ENCODE measurements around the gene GALC.

The GALC gene

DNA sequence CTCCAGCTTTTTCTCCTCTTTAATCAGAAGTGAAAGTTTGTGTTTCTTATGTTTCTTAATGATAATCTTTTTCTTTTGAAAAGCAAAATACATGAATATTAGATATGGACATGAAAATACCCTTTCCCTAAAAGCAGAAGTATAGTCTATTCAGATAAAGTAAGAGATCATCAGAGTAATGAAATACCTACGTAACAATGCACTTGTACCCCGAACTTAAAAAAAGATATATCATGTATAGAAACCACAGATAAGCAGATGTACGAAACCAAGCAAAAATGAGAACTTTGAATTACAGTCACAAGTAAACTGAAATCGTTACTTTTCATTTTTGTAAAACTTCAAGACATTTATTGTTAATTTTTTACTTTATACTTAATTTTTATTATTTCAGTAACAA is 10.4 kb upstream of the GALC start:
- TF ChIP-seq, protein P1, sequence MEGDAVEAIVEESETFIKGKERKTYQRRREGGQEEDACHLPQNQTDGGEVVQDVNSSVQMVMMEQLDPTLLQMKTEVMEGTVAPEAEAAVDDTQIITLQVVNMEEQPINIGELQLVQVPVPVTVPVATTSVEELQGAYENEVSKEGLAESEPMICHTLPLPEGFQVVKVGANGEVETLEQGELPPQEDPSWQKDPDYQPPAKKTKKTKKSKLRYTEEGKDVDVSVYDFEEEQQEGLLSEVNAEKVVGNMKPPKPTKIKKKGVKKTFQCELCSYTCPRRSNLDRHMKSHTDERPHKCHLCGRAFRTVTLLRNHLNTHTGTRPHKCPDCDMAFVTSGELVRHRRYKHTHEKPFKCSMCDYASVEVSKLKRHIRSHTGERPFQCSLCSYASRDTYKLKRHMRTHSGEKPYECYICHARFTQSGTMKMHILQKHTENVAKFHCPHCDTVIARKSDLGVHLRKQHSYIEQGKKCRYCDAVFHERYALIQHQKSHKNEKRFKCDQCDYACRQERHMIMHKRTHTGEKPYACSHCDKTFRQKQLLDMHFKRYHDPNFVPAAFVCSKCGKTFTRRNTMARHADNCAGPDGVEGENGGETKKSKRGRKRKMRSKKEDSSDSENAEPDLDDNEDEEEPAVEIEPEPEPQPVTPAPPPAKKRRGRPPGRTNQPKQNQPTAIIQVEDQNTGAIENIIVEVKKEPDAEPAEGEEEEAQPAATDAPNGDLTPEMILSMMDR (IDR thresholded peaks at IDR 0.05; ENCODE audit: control insufficient read depth, insufficient read depth, low read depth, low read length, missing control alignments), result no peak
- DNase-seq (ENCODE audit: low read depth), result no peak
- H3K4me3 ChIP-seq (ENCODE audit: control insufficient read depth, low read depth, low read length), result no peak overlapping the region

DNA sequence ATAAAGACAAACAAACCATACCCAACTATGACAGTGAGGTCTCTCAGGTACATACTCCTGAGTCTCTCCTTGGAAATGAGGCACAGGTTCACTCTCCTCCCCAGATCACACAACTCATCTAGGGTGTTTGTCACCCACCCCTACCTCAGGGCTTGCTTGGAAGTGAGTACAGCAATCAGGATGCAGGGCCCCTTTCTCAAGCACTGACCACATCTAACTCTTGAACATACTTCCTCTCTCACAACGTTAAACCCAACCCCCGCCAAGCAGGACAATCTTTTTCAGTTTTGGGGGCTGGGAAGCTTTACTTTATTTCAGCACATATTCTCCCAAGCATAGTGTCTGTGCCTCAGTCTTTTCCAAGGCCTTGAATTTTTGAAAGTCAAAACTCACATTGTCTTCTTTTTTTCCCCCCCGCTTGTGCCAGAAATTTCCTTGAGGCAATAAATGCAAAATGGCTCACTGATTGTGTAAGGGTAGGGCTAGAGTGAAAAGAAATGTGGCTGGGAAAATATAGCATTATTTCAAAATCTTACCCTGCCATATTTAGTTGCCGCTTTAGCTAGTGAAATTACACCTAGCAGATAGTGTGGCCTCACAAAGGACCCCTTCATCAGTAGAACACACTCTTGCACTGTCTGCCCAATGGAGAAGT is 9.6 kb upstream of the GALC start:
- TF ChIP-seq, protein P1 (IDR thresholded peaks at IDR 0.05; ENCODE audit: control insufficient read depth, insufficient read depth, low read depth, low read length, missing control alignments), result no peak
- DNase-seq (ENCODE audit: low read depth), result no peak

DNA sequence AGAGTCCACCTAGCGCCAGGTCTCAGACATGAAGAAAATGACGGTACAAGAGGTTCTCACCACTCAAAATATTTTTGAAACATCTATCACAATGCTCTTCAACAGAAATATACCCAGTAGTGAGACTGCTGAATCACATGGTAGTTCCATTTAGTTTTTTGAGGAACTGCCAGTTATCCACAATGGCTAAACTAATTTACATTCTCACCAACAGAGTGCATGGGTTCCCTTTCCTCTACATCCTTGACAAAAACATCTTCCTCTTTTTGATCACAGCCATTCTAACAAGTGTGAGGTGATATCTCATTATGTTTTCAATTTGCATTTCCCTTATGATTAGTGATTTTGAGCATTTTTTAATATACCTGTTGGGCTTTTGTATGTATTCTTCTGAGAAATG is 6.3 kb upstream of the GALC start:
- no peak overlapping the region for H3K4me3 ChIP-seq (ENCODE audit: control insufficient read depth, low read depth, low read length)
- TF ChIP-seq, protein P1 (IDR thresholded peaks at IDR 0.05; ENCODE audit: control insufficient read depth, insufficient read depth, low read depth, low read length, missing control alignments), result no peak
- no peak for DNase-seq (ENCODE audit: low read depth)

More for the DNA sequence above, 9.6 kb upstream of the GALC start:
- H3K4me3 ChIP-seq (ENCODE audit: control insufficient read depth, low read depth, low read length), result no peak overlapping the region

DNA sequence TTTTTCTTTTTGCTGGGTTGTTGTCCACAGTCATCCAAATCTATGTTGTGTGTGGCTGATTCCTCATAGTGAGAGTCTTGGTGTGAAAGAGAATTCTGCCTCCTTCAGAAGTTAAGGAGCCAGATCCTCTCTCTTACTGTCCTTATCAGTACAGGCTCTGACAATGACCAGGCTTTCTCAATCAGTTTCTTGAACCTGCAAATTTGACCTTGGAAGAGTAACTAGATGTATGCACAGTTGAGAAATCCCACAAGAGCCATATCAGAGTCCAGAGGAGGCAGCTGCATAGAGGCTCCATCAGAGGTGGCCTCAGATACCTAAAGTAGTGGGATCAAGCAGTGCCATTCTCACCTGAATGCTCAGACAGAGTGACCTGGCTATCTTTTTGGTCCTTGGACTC is 5.5 kb upstream of the GALC start:
- DNase-seq (ENCODE audit: low read depth), result no peak
- H3K4me3 ChIP-seq (ENCODE audit: control insufficient read depth, low read depth, low read length), result no peak overlapping the region
- TF ChIP-seq, protein P1 (IDR thresholded peaks at IDR 0.05; ENCODE audit: control insufficient read depth, insufficient read depth, low read depth, low read length, missing control alignments), result no peak

DNA sequence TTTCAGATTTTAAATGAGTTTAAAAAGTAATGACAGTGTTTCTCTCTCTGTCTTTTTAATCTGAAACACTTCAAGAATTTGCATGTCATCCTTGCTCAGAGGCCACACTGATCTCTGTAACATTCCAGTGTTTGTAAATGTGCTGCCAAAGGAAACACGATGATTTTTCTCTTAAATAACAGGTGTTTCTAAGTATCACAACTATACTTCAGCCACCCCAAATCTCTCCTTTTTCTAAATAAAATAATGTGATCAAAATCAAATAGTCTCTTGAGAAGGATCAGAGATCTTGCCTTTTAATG is 3.3 kb upstream of the GALC start:
- DNase-seq (ENCODE audit: low read depth), result no peak
- no peak overlapping the region for H3K4me3 ChIP-seq (ENCODE audit: control insufficient read depth, low read depth, low read length)
- TF ChIP-seq, protein P1 (IDR thresholded peaks at IDR 0.05; ENCODE audit: control insufficient read depth, insufficient read depth, low read depth, low read length, missing control alignments), result no peak

DNA sequence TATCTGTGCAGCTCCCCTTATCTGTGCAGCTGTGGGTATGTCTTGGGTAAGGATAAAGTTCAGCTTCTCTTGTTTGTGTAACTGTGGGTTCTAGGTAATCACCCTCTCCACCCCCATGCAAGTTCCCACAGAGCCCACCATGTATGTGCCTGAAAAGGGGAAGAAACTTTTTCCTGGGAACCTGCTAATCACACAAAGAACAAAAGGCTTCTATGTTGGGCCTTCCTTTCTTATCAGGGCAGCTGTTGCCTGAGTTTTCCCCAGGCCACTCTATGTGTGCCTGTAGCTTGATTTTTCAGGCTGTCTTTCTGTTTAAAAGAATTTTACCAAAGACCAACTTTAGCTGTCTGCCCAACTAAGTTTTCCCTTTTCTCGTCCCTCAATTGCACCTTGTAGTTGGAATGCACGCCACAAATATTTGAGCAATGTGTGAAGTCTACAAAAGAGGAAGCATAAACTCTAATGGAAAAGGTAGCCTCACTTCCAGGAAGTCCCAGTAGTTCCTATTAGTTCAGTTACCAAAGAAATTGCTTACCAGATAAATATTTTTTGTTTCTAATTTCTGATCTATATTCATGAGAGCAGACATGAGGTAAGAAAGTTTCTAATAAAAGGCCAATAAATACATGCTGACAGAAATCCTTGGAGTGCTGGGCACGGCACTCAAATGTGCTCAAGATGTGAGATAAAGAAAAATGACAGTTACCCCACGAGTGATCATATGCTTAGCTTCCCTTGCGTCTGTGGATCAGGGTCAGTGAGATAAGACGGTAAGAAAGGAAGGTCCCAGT is 2.7 kb upstream of the GALC start:
- DNase-seq (ENCODE audit: low read depth), result no peak
- TF ChIP-seq, protein P1 (IDR thresholded peaks at IDR 0.05; ENCODE audit: control insufficient read depth, insufficient read depth, low read depth, low read length, missing control alignments), result no peak
- no peak overlapping the region for H3K4me3 ChIP-seq (ENCODE audit: control insufficient read depth, low read depth, low read length)

Data from AG09309 (cell line).